Anterior cingulate cortex (tissue), 58 donors: Measurements from ENCODE around the gene LHFPL4.
A peak's percentile ranks its signal among the peaks of the same experiment; 100 is the strongest.

ENCODE experiments used
- DNase-seq, 58 donors: peaks; one replicate each; lab custom pipeline; 2025; lab: John Stamatoyannopoulos, UW

LHFPL4 gene

GRCh38 chr3:9480265-9480664 is 73.4 kb downstream of the LHFPL4 start:
- no peak for DNase-seq

GRCh38 chr3:9476935-9477334 is 76.7 kb downstream of the LHFPL4 start:
- no peak for DNase-seq

- no peak for DNase-seq
Measured at GRCh38 chr3:9474482-9474881, 79.1 kb downstream of the LHFPL4 start.

DNA sequence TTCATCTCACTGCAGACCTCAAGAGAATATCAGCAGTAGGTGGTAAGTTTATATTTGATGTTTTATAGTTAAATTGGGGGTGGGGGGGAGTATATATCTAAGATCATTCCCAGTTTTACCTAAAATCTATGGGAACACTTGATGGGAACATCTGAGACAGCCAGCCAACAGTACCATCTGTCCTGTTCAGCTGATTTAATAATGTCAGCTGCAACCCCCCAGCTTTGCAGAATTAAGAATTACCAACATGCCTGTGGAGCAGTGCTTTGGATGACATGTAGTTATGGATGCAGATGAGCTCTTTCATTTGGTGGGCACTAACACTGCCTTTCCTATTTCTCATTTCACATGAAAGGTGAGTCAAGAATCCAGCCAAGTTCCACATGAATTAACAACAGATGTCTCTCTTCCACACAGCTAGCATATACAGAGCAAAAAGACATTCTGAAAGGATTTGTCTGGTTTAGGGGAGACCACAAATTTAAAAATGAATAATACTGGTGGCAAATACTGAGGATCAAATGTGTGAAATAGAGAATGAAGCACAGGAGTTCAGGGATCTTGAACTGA is 80.0 kb downstream of the LHFPL4 start:
- no peak for DNase-seq

GRCh38 chr3:9469986-9470385 is 83.6 kb downstream of the LHFPL4 start:
- DNase-seq: no peak

DNA sequence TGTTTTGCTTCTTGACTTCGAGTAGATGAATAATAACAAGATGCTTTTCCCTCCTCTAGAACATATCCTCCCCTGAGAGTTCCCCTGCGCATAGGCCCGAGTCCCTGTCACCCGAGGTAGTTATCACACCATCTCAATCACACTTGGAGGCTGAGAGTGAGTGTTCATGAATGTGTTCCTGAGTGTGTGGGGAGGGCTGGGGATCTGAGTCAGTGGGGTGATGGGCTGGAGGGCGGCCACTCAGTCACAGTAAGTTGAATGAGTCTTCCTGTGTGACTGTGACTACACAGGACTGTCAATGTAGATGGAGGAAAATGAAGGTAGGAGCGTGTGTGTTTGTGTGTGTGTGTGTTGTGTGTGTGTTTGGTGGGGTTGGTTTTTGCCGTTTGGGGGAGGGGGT is 85.2 kb downstream of the LHFPL4 start:
- DNase-seq: no peak

GRCh38 chr3:9467451-9467850 is 86.2 kb downstream of the LHFPL4 start:
- DNase-seq: no peak

DNA sequence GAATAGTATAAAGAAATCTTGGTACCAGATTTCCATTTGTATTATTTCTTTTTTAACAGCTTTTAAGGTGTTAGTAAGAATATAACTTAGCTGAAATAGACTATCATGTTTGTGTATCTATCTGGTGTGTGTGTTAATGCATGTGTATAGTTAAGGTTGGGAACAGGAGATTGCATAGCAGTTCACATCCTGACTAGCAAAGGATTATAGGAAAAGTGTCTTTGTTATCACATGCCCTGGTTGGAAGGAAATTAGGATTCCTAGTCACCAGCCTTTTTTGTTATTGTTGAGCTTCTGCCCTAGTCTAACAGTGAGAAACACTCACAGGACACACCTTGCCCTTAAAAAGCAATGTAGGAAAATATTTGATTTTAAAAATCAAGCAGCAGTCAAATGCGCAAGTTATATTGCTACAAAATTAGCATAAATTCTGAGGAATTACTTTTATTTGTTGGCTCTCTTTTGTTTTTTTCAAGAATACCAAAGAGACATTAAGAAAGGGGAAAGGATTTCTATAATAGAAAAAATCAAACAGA is 98.0 kb downstream of the LHFPL4 start:
- no peak for DNase-seq

GRCh38 chr3:9452417-9452816 is 101.2 kb downstream of the LHFPL4 start:
- no peak for DNase-seq

GRCh38 chr3:9450991-9451390 is 102.6 kb downstream of the LHFPL4 start:
- DNase-seq: no peak

DNA sequence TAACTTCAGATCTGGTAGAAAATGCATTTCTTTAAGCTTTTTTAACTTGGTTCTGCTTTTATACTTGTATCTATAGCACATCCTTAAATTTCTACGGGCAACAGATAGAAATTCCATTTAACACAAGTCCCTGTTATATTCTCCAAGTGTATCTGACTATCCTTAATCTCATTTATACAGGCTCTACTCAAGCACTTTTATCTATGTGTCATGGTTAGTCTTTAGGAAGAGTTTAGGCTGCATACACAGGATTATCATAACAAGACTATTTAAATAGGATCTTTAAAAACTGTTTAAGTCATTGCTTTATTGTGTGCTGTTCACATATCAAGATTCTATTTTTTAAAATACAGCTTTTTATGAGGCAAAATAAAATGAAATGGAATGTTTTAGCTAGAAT is 103.5 kb downstream of the LHFPL4 start:
- no peak for DNase-seq

DNA sequence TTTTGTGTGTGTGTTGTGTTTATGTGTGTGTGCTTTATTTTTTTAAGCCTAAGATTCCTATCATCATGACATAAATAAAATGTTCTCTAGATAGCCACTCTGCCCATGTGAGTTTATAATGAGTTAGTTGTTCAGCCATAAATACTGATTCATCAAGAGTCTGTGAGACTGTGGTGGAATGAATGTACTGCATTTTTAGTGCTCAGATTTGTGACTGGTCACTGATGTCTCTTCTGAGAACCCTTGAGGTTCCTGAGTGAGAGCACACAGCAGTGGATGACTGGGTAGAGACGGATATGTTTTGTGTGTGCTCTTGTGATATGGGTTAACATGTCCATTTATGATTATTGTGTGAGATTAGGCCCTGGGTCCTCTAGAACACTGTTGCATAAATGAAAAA is 105.0 kb downstream of the LHFPL4 start:
- peak in 1 of 58 donors; percentile 12 for DNase-seq
